ENCODE results near the gene ASXL1. TPM values are rescaled to one million over a fixed set of nuclear protein-coding genes. Genes with fewer than 3 reads are reported as not detected.
"Not testable (repeated sequence)": the region's sequence is repeated elsewhere in the genome, so short reads cannot be mapped to it uniquely, and the experiment has no call there.

The ASXL1 gene
- polyA plus RNA-seq, 10 donors: 28.7 to 48.9 (median 38.0) TPM

GRCh38 chr20:32464401-32465091, 106.4 kb downstream of the ASXL1 start:
- DNase-seq: no peak

- peak in 1 of 3 donors; percentile 61 for DNase-seq
Observed at GRCh38 chr20:32465092-32465900, 107.2 kb downstream of the ASXL1 start.

GRCh38 chr20:32465901-32466675, 108.0 kb downstream of the ASXL1 start:
- not testable (repeated sequence) for DNase-seq

- no peak for DNase-seq
Observed at GRCh38 chr20:32466739-32467505, 108.8 kb downstream of the ASXL1 start.

GRCh38 chr20:32467506-32468312, 109.6 kb downstream of the ASXL1 start:
- DNase-seq: no peak

DNA sequence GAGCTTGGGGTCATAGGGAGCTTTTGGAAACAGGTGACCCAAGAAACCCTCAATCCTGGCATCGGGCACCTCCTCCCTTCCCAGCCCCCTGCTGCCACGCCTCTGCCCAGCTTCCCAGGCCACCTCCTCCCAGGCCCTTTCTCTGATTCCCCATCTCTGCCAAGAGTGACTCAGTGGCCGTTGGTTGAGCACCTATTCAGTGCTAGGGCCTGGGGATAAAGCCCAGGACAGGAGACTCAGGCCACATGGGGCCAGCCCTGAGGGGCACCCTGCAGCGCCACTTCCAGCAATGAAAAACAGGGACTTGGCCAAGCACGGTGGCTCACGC, 110.1 kb downstream of the ASXL1 start:
- DNase-seq: no peak

GRCh38 chr20:32468860-32469259, 110.7 kb downstream of the ASXL1 start:
- no peak for DNase-seq

- DNase-seq: peak in 2 of 3 donors; percentile 60 to 80
Observed at GRCh38 chr20:32470025-32470861, 112.1 kb downstream of the ASXL1 start.

- no peak for DNase-seq
Observed at GRCh38 chr20:32470940-32471339, 112.8 kb downstream of the ASXL1 start.

GRCh38 chr20:32472581-32473207, 114.6 kb downstream of the ASXL1 start:
- no peak for DNase-seq

GRCh38 chr20:32473231-32474008, 115.3 kb downstream of the ASXL1 start:
- DNase-seq: no peak

DNA sequence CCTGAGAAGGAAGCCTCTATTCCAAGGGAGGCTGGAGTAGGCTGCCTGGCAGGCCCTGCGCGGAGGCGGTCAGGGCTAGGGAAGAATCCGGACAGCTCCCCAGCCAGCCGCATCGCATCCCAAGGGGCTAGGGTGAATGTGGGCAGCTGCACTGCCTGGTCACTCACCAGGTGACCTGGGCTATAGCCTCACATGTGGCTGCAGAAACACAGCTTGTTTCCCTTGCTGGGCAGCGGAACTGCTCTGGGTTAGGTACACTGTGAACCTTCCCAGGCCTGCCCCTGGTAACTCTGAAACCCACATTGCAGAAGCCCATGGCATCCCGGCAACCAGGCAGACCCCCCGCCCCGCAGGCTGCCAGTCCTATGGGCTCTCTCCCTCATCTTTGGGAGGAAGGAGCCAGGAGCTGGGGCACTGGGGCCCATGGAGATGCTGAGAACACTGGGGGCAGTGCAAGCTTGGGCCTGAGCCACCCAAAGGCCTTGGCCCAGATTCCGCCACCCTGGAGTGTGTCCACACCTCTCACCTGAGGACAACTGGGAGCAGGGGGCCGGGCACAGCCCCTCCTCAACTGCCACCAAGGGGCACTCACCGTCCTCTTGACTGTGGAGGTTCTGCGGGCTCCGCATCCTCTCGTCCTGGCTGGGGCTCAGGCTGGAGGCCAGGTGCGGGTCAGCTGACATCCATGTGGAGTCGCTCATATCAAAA, 116.0 kb downstream of the ASXL1 start:
- no peak for DNase-seq

DNA sequence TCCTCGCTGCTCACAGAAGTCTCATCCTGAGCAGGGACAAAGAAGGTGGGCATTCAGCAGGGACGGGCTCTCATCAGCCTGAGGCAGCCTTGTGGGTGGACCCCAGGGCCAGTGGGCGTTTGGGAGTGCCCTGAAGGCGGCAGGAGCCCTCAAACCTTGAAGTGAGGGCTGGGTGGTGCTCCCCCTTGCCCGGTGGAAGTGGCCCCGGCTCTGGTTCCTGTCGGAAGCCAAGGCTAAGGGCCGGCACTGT, 116.5 kb downstream of the ASXL1 start:
- peak in 1 of 3 donors; percentile 80 for DNase-seq

GRCh38 chr20:32474967-32475811, 117.1 kb downstream of the ASXL1 start:
- DNase-seq: peak; percentile 92 to 96 (median 94)

GRCh38 chr20:32476684-32477593, 118.8 kb downstream of the ASXL1 start:
- DNase-seq: no peak

All from muscle of back (tissue), 11 donors.